ENCODE measurements around the gene ABAT. TPM values are rescaled to one million over a fixed set of nuclear protein-coding genes. Genes with fewer than 3 reads are reported as not detected.

The ABAT gene
- total and polyA plus RNA-seq, 2 of the 8 experiments (the other 6 are each of a cell fraction or from before 2014, with no cell fraction given), result 6.4 to 8.4 TPM

DNA sequence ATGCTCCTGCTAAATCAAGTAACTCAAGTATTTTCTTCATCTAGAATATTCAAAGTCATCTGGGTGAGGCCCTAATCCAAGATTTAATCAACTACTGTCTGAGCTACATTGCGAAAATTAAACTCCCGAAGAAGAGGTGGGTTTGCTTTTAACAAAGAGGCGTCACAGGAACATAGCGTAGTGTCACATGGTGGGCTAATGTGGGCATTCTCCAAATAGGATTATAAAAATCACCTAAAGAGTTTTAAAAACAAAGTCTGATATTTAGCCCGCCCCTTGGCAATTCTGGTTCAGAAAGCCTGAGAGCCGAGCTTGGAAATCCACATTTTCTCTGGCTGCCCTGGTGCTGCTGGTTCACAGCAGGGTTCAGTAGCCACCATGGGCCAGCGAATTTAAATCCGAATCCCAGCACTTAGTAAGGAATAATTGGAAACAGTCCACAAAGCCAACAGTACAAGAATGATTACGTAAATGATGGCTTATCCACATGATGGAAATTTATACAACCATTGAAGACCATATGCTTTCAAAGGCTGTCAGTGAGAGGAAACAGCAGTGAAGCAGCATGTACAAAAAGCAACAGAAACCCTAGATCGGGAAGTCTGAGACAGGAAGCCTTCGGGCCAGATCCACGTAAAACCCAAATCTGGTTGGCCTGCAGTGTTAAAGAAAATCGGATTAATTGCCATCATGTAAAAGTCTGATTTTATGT is 132.0 kb downstream of the ABAT start:
- FAIRE-seq (no peak), DNase-seq (ENCODE audit: low read depth in 1 of 2, low spot score in 2 of 2) (no peak)
- Histone ChIP-seq H2AK5ac (ENCODE audit: low read depth, low read length) (no peak overlapping the region), H3K18ac (ENCODE audit: extremely low read depth, low read length) (no peak overlapping the region), H3K9ac (replicated peaks in 1 of 4; ENCODE audit: extremely low read depth in 1 of 4, low read depth in 3 of 4, low read length in 3 of 4) (no peak overlapping the region), H3K27ac (ENCODE audit: low read depth, low read length) (no peak overlapping the region), H3K23ac (ENCODE audit: insufficient read length) (no peak overlapping the region), H3K36me3 (ENCODE audit: control insufficient read depth in 2 of 4, insufficient read depth in 4 of 4, low read length in 3 of 4) (peaks cover 34 to 85% (median 66%) of the 10 kb centered on the region in 4 experiments), H3K23me2 (ENCODE audit: low read depth, low read length) (no peaks in the 10 kb centered on the region), H4K20me1 (replicated peaks in 1 of 2; ENCODE audit: control insufficient read depth in 1 of 2, insufficient read depth in 2 of 2, low read length in 2 of 2) (peaks cover 2 to 5% of the 10 kb centered on the region in 2 experiments), H2AFZ (ENCODE audit: low read length) (no peak overlapping the region), H3K14ac (ENCODE audit: insufficient read length) (no peak overlapping the region), H2BK5ac (ENCODE audit: low read depth, low read length) (no peak overlapping the region), H3K79me2 (ENCODE audit: control insufficient read depth in 1 of 2, insufficient read depth in 2 of 2, low read length in 2 of 2) (peaks cover 0 to 16% of the 10 kb centered on the region in 2 experiments; a peak in 2 of 4 replicates), H2BK15ac (ENCODE audit: low read length) (no peak overlapping the region), H2BK12ac (ENCODE audit: low read depth, low read length) (no peak overlapping the region), H4K5ac (ENCODE audit: insufficient read length, low read depth, low read length) (no peak overlapping the region), H3K79me1 (ENCODE audit: low read depth, low read length) (no peaks in the 10 kb centered on the region; the same call in none of the 2 replicates), H2BK120ac (replicated peaks; ENCODE audit: low read depth, low read length) (no peak overlapping the region), H3K56ac (replicated peaks; ENCODE audit: insufficient read length, low read depth, low read length) (no peak overlapping the region), H3K4me2 (ENCODE audit: insufficient read depth in 1 of 2, low read depth in 2 of 2, low read length in 2 of 2) (no peak overlapping the region), H2BK20ac (ENCODE audit: low read length) (no peak overlapping the region), H3K9me3 (ENCODE audit: insufficient read depth in 2 of 2, low read depth in 1 of 2, low read length in 1 of 2) (no peaks in the 10 kb centered on the region), H4K8ac (ENCODE audit: extremely low read depth, insufficient read depth, low read length) (no peak overlapping the region), H3K27me3 (replicated peaks in 1 of 4; ENCODE audit: control insufficient read depth in 3 of 4, extremely low read depth in 1 of 4, insufficient read depth in 3 of 4, low read length in 3 of 4) (no peaks in the 10 kb centered on the region), H3K4ac (replicated peaks; ENCODE audit: insufficient read length, low read depth, low read length) (no peak overlapping the region), H3K4me1 (replicated peaks in 1 of 4; ENCODE audit: control insufficient read depth in 3 of 4, insufficient read depth in 4 of 4, low read length in 3 of 4) (no peaks in the 10 kb centered on the region), H3K4me3 (ENCODE audit: extremely low read depth in 1 of 4, insufficient read depth in 2 of 4, low read depth in 3 of 4, low read length in 4 of 4) (no peak overlapping the region), H4K91ac (replicated peaks; ENCODE audit: insufficient read length, low read length) (no peak overlapping the region)
- ChIA-PET CTCF (ENCODE audit: partially characterized antibody) (interaction anchor here (0.8 to 1.7 kb wide), 5 partner anchors 15 to 234 kb away, joined by 3 to 5 read pairs (median 4); no protein-coding TSS in a partner anchor), POLR2A (ENCODE audit: partially characterized antibody) (interaction anchor here (1.2 to 3.7 kb wide), 4 partner anchors 10 to 53 kb away, joined by 3 to 16 read pairs (median 4); no protein-coding TSS in a partner anchor)
- WGBS, 2 experiments (ENCODE audit: extremely low coverage in 1 of 2, insufficient coverage in 1 of 2, insufficient read length in 1 of 2, insufficient replicate concordance in 2 of 2, low coverage in 1 of 2, low lambda C conversion rate in 2 of 2, missing lambda C conversion rate in 1 of 2), result 90% methylated on average over 13 of the region's 13 CpGs; no CpG with 5 or more reads in 1 of the 2 experiments
- TF ChIP-seq RXRA (IDR thresholded peaks at IDR 0.05; ENCODE audit: insufficient read depth, low read depth, low read length), result no peak
- TF ChIP-seq, protein P1, sequence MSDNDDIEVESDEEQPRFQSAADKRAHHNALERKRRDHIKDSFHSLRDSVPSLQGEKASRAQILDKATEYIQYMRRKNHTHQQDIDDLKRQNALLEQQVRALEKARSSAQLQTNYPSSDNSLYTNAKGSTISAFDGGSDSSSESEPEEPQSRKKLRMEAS (IDR thresholded peaks at IDR 0.05), result no peak
- no peak for TF ChIP-seq RAD21 (IDR thresholded peaks at IDR 0.05 in 1 of 2, conservative IDR thresholded peaks at IDR 0.05 in 1 of 2; ENCODE audit: low read depth in 2 of 2, low read length in 2 of 2)
- no peak for TF ChIP-seq EZH2 (IDR thresholded peaks at IDR 0.05; ENCODE audit: low read depth, low read length, severe bottlenecking)
- TF ChIP-seq MAFK (IDR thresholded peaks at IDR 0.05; ENCODE audit: low read depth, low read length), result no peak
- TF ChIP-seq ASH2L (IDR thresholded peaks at IDR 0.05; ENCODE audit: low read length), result no peak
- TF ChIP-seq CEBPB (IDR thresholded peaks at IDR 0.05; ENCODE audit: low read depth, low read length), result no peak
- TF ChIP-seq, protein P2, sequence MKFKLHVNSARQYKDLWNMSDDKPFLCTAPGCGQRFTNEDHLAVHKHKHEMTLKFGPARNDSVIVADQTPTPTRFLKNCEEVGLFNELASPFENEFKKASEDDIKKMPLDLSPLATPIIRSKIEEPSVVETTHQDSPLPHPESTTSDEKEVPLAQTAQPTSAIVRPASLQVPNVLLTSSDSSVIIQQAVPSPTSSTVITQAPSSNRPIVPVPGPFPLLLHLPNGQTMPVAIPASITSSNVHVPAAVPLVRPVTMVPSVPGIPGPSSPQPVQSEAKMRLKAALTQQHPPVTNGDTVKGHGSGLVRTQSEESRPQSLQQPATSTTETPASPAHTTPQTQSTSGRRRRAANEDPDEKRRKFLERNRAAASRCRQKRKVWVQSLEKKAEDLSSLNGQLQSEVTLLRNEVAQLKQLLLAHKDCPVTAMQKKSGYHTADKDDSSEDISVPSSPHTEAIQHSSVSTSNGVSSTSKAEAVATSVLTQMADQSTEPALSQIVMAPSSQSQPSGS (IDR thresholded peaks at IDR 0.05; ENCODE audit: low read length), result no peak
- no peak for TF ChIP-seq SIRT6 (IDR thresholded peaks at IDR 0.05; ENCODE audit: low read length)
- TF ChIP-seq GTF2F1 (IDR thresholded peaks at IDR 0.05; ENCODE audit: borderline replicate concordance, low read depth, low read length), result no peak
